Duodenal mucosa (tissue), 2 donors: ENCODE results near the gene PANX1.
"Not testable (repeated sequence)": the region's sequence is repeated elsewhere in the genome, so short reads cannot be mapped to it uniquely, and the experiment has no call there.

Experiments used
- H3K27ac ChIP-seq: one replicate; pipeline ENCODE4 v1.7.0; 2013; ENCODE audit warnings: low read depth, low read length
- H3K27me3 ChIP-seq, 2 donors: one replicate each; pipeline ENCODE4 v1.7.0; 2013; ENCODE audit warnings: low read length in 2 of 2, control low read depth in 1 of 2; ENCODE audit not compliant: insufficient read depth in 2 of 2, control insufficient read depth in 1 of 2
- H3K36me3 ChIP-seq, 2 donors: one replicate each; pipeline ENCODE4 v1.7.0; 2013; ENCODE audit warnings: low read length in 2 of 2, control low read depth in 1 of 2; ENCODE audit not compliant: insufficient read depth in 2 of 2, control insufficient read depth in 1 of 2
- H3K4me1 ChIP-seq, 2 donors: one replicate each; pipeline ENCODE4 v1.7.0; 2013; ENCODE audit warnings: low read length in 2 of 2, control low read depth in 1 of 2; ENCODE audit not compliant: insufficient read depth in 2 of 2, control insufficient read depth in 1 of 2
- H3K4me3 ChIP-seq, 2 donors: one replicate each; pipeline ENCODE4 v1.7.0; 2013; ENCODE audit warnings: low read length in 2 of 2, low read depth in 1 of 2
- H3K9ac ChIP-seq, 2 donors: one replicate each; pipeline ENCODE4 v1.7.0; 2013; ENCODE audit warnings: low read length in 2 of 2, low read depth in 1 of 2
- H3K9me3 ChIP-seq, 2 donors: one replicate each; pipeline ENCODE4 v1.7.0; 2013; ENCODE audit warnings: low read length in 2 of 2, control low read depth in 1 of 2; ENCODE audit not compliant: control insufficient read depth in 1 of 2

PANX1 gene

DNA sequence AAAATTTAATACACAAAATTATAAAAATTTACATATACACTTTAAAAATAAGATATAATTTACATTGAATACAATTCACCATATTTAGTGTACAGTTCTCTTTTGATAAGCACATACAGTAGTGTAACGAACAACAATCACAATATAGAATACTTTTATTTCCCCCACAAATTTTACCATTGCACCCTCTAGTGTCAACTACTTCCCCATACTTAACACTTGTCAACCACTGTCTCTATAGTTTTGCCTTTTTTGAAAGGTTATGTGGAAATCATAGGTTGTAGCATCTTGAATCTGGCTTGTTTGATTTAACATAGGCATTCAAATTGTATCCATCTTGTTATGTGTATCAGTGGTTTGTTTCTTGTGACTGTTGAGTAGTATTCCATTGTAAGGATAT, 21.3 kb upstream of the PANX1 start:
- no peaks in the 10 kb centered on the region for H3K36me3 ChIP-seq
- no peaks in the 10 kb centered on the region for H3K27me3 ChIP-seq
- H3K27ac ChIP-seq = no peak overlapping the region
- no peak overlapping the region for H3K4me3 ChIP-seq
- H3K9me3 ChIP-seq = no peaks in the 10 kb centered on the region
- H3K4me1 ChIP-seq = peaks cover 3 to 8% of the 10 kb centered on the region in 2 donors
- H3K9ac ChIP-seq = no peak overlapping the region

DNA sequence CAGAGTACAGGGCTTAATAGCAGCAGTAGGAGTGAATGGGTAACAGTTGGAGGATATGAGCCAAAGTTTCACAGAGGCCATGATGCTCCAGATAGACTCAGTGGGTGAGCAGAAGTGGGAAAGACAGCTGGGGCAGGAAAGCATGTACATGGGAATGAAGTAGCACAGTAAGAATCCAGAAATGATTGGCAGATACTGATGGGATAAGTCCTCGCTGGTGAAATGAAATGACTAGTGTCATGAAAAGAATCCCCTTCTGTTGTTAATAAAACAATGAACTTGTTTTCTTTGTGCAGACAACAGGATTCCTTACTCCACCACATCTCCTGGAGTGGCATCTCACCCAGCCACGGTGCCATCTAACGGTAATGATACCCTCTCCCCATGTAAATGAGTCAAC, 17.4 kb upstream of the PANX1 start:
- H3K4me3 ChIP-seq = no peak overlapping the region
- no peaks in the 10 kb centered on the region for H3K36me3 ChIP-seq
- no peak overlapping the region for H3K9ac ChIP-seq
- no peak overlapping the region for H3K27ac ChIP-seq
- no peaks in the 10 kb centered on the region for H3K27me3 ChIP-seq
- H3K4me1 ChIP-seq = peaks cover 0 to 3% of the 10 kb centered on the region in 2 donors
- no peaks in the 10 kb centered on the region for H3K9me3 ChIP-seq

DNA sequence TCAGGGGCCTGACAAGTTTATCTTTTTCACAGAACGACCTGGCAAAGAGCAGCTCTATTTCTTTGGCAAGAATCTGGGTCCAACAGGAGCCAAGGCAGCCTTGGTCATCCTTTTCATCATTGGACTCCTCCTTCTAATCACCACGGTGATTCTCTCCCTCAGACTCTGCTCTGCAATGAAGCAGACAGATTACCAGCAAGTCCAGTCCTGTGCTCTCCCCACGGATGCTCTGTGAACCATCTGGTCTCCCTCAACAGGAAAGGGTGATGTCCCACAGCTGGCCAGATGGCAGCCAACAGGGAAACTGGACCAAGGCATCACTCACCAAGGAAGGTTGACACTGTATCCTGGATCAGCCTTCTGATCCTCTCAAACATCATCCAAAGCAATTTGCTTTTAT, 17.0 kb upstream of the PANX1 start:
- Histone ChIP-seq H3K36me3 (no peaks in the 10 kb centered on the region), H3K4me1 (peaks cover 0 to 6% of the 10 kb centered on the region in 2 donors), H3K27me3 (no peaks in the 10 kb centered on the region), H3K27ac (no peak overlapping the region), H3K4me3 (no peak overlapping the region), H3K9ac (no peak overlapping the region), H3K9me3 (no peaks in the 10 kb centered on the region)

DNA sequence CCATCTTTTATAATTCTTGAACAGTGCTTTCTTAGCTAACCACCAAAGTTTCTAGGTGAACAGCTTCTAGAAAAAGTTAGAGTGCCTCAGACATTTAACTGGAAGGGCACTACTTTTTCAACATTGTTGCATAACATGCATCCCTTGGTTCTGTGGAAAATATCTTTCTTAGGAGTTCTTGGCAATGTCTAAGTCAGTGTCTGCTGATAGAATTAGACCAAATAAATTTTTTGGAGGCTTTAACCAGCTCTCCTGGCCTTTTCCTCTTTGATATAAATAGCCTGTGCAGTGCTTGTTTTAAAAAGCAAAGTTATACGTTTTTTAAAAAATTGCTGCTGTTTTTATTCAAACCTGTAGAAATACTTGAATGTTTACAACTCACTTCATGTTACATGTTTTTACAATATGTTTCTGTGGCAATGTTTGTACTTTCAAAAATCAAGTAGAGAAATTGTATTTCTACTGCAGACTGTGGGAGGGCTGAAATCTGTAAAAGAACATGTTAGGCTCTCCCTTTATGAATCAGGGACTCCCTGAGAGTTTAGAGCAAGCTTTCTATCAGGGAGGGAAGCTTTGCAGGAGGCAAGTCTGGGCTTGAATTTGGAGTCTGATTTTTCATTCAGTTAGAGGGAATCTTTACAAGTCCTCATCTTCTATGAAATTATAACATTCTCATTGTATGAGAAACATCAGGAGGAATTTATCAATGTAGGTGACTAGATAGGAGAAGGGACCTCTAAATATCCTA, 16.3 kb upstream of the PANX1 start:
- Histone ChIP-seq H3K36me3 (no peaks in the 10 kb centered on the region), H3K27me3 (no peaks in the 10 kb centered on the region), H3K9me3 (no peaks in the 10 kb centered on the region), H3K4me3 (no peak overlapping the region), H3K4me1 (peaks cover 0 to 6% of the 10 kb centered on the region in 2 donors), H3K27ac (no peak overlapping the region), H3K9ac (no peak overlapping the region)

DNA sequence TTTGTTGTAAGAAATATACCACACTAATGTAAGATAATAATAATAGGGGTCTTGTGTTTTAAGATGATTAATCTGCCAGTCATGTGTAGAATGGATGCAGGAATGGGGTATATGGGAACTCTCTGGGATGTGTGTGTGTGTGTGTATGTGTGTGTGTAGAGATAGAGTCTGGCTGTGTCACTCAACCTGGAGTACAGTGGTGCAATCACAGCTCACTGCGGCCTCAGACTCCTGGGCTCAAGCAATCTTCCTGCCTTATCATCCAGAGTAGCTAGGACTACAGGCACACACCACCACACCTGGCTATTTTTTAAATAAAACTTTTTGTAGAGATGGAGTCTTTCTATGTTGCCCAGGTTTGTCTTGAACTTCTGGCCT, 11.5 kb upstream of the PANX1 start:
- Histone ChIP-seq H3K9me3 (no peaks in the 10 kb centered on the region), H3K9ac (no peak overlapping the region), H3K27ac (no peak overlapping the region), H3K4me1 (peaks cover 0 to 6% of the 10 kb centered on the region in 2 donors), H3K27me3 (no peaks in the 10 kb centered on the region), H3K36me3 (no peaks in the 10 kb centered on the region), H3K4me3 (no peak overlapping the region)

DNA sequence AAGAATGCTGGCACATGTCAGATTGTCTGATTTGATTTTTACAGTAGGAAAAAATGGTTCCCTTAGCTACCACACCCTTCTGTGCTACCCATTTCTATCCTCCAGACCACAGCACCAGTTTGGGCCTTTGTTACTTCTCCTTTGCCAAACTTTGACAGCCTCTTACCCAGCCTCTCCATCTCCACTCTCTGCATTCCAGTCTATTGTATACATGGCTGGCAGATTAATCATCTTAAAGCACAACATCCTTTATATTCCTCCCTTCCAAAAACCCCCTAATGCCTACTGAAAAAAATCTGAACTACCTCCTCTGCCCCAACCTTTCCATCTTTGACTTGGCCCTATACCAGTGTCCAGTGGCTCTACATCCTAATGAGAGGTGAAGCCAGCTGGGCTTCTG, 10.8 kb upstream of the PANX1 start:
- no peak overlapping the region for H3K9ac ChIP-seq
- H3K4me1 ChIP-seq = peaks cover 0 to 6% of the 10 kb centered on the region in 2 donors
- no peak overlapping the region for H3K27ac ChIP-seq
- H3K9me3 ChIP-seq = no peaks in the 10 kb centered on the region
- no peak overlapping the region for H3K4me3 ChIP-seq
- no peaks in the 10 kb centered on the region for H3K36me3 ChIP-seq
- no peaks in the 10 kb centered on the region for H3K27me3 ChIP-seq

DNA sequence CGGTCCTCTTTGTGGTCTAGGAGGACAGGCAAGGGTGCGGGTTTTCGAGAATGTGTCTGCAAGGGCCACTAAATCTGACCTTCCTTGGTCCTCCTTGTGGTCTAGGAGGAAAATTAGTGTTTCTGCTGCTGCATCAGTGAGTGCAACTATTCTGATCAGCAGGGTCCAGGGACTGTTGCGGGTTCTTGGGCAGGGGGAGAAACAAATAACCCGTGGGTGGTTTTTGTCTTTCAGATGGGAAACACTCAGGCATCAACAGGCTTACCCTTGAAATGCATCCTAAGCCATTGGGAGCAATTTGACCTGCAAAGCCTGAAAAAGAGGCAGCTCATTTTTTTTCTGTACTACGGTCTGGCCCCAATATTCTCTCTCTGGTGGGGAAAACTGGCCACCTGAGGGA, 9.0 kb upstream of the PANX1 start:
- not testable (repeated sequence) for H3K9me3 ChIP-seq, H3K27me3 ChIP-seq, H3K36me3 ChIP-seq, H3K4me1 ChIP-seq, H3K9ac ChIP-seq, H3K4me3 ChIP-seq, H3K27ac ChIP-seq

DNA sequence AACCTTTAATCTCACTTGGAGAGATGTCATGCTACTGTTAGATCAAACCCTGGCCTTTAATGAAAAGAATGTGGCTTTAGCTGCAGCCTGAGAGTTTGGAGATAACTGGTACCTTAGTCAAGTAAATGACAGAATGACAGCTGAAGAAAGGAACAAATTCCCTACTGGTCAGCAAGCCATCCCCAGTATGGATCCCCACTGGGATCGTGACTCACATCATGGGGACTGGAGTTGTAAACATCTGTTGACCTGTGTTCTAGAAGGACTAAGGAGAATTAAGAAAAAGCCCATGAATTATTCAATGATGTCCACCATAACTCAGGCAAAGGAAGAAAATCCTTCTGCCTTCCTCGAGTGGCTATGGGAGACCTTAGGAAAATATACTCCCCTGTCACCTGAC, 8.1 kb upstream of the PANX1 start:
- H3K27me3 ChIP-seq, H3K27ac ChIP-seq, H3K36me3 ChIP-seq, H3K4me3 ChIP-seq, H3K9me3 ChIP-seq, H3K9ac ChIP-seq, H3K4me1 ChIP-seq: not testable (repeated sequence)

DNA sequence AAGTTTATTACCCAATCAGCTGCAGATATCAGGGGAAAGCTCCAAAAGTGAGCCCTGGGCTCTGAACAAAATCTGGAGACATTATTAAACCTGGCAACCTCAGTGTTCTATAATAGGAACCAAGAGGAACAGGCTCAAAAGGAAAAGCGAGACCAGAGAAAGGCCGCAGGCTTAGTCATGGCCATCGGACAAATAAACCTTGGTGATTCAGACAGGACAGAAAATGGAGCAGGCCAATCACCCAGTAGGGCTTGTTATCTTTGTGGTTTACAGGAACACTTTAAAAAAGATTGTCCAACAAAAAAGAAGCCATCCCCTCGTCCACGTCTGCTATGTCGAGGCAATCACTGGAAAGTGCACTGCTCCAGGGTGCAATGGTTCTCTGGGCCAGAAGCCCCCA, 7.7 kb upstream of the PANX1 start:
- H3K36me3 ChIP-seq = no peaks in the 10 kb centered on the region
- no peak overlapping the region for H3K4me3 ChIP-seq
- no peaks in the 10 kb centered on the region for H3K9me3 ChIP-seq
- no peak overlapping the region for H3K27ac ChIP-seq
- peaks cover 0 to 5% of the 10 kb centered on the region in 2 donors for H3K4me1 ChIP-seq
- no peak overlapping the region for H3K9ac ChIP-seq
- H3K27me3 ChIP-seq = no peaks in the 10 kb centered on the region

DNA sequence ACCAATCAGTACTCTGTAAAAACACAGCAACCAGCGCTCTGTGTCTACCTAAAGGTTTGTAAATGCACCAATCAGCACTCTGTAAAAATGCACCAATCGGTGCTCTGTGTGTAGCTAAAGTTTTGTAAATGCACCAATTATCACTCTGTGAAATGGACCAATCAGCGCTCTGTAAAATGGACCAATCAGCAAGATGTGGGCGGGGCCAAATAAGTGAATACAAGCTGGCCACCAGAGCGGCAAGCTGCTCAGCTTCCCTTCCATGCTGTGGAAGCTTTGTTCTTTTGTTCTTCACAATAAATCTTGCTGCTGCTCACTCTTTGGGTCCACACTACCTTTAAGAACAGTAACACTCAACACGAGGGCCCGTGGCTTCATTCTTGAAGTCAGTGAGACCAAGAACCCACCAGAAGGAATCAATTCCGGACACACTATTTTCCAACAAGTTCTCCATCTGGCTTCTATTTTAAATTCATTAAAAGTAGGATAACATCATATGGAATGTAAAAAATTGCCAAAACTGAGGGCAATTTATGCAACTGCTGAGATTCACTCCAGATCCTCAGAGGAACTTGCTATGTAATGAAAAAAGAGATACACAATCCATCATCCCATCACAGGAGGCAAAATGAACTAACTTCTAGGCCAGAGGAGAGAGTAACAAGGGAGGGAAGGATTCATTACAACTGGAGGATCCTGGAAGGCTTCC, 3.1 kb upstream of the PANX1 start:
- Histone ChIP-seq H3K27ac (no peak overlapping the region), H3K27me3 (no peaks in the 10 kb centered on the region), H3K36me3 (no peaks in the 10 kb centered on the region), H3K9ac (no peak overlapping the region), H3K4me1 (peaks cover 16 to 21% of the 10 kb centered on the region in 2 donors), H3K9me3 (no peaks in the 10 kb centered on the region), H3K4me3 (no peak overlapping the region)
